WTC11 (cell line): Measurements from ENCODE around the gene CNOT9. TPM values are rescaled to one million over a fixed set of nuclear protein-coding genes. Genes with fewer than 3 reads are reported as not detected.

Experiments
- ATAC-seq: fragments of 200-7000 bp; cut with Tn5 transposase; 2 replicates; pipeline ENCODE4 v1.10.0; 2021; ENCODE audit warnings: mild to moderate bottlenecking, moderate library complexity
- CTCF ChIA-PET: fragments of 300-600 bp; sonication (Branson Sonifier 250); formaldehyde crosslinking; loops from one replicate; lab custom pipeline; 2021; ENCODE audit warnings: antibody characterized with exemption; lab: Charles Lee
- POLR2A ChIA-PET: fragments of 350-600 bp; sonication (Branson Sonifier 250); formaldehyde crosslinking; loops from one replicate; lab custom pipeline; 2021; ENCODE audit warnings: antibody characterized with exemption; lab: Charles Lee
- DNase-seq: peaks from one replicate; pipeline ENCODE4 v3.0.0; 2021; ENCODE audit warnings: low spot score
- H3K27ac Mint-ChIP-seq: 2 replicates; pipeline ENCODE4 v1.8.0; 2021; ENCODE audit warnings: mixed read lengths
- H3K27me3 Mint-ChIP-seq: 2 replicates; pipeline ENCODE4 v1.8.0; 2021; ENCODE audit warnings: low read depth, mild to moderate bottlenecking, moderate library complexity, mixed read lengths
- H3K36me3 Mint-ChIP-seq: 2 replicates; pipeline ENCODE4 v1.8.0; 2021; ENCODE audit warnings: mixed read lengths
- H3K4me1 Mint-ChIP-seq: 2 replicates; pipeline ENCODE4 v1.8.0; 2022; ENCODE audit warnings: mixed read lengths
- H3K4me3 Mint-ChIP-seq: 2 replicates; pipeline ENCODE4 v1.8.0; 2021; ENCODE audit warnings: mild to moderate bottlenecking, moderate library complexity, mixed read lengths
- H3K9me3 Mint-ChIP-seq: 2 replicates; pipeline ENCODE4 v1.8.0; 2021; ENCODE audit warnings: mixed read lengths
- CTCF ChIP-seq: fragments of 200-600 bp; IDR thresholded peaks from 2 replicates; pipeline ENCODE4 v1.8.0; 2022; ENCODE audit warnings: antibody characterized with exemption
- GTF2I ChIP-seq: fragments of 250-450 bp; sonication (Bioruptor Pico); conservative IDR thresholded peaks from 2 replicates; pipeline ENCODE4 v1.4.0; 2021; ENCODE audit warnings: mild to moderate bottlenecking
- HMGXB4 ChIP-seq: sonication (generic); formaldehyde crosslinking; IDR thresholded peaks from 2 replicates; pipeline ENCODE4 v1.8.1; 2023; ENCODE audit warnings: mild to moderate bottlenecking, moderate library complexity, missing genetic modification reagents
- JAZF1 ChIP-seq: fragments of 250-450 bp; sonication (Bioruptor Pico); IDR thresholded peaks from 2 replicates; pipeline ENCODE4 v1.9.0; 2021; ENCODE audit warnings: moderate library complexity, mild to moderate bottlenecking, inconsistent platforms
- MAX ChIP-seq: sonication (generic); formaldehyde crosslinking; IDR thresholded peaks from 2 replicates; pipeline ENCODE4 v1.8.0; 2022; ENCODE audit warnings: mild to moderate bottlenecking, missing genetic modification reagents
- MXD4 ChIP-seq: fragments of 250-450 bp; sonication (Bioruptor Pico); IDR thresholded peaks from 2 replicates; pipeline ENCODE4 v1.8.0; 2021; ENCODE audit warnings: mild to moderate bottlenecking, moderate library complexity, borderline replicate concordance
- NFATC4 ChIP-seq: fragments of 250-450 bp; sonication (Bioruptor Pico); IDR thresholded peaks from 2 replicates; pipeline ENCODE4 v1.9.0; 2021; ENCODE audit warnings: mild to moderate bottlenecking
- NFYB ChIP-seq: sonication (generic); formaldehyde crosslinking; conservative IDR thresholded peaks from 2 replicates; pipeline ENCODE4 v1.8.0; 2022; ENCODE audit warnings: low read depth, missing genetic modification reagents
- NR2C2 ChIP-seq: sonication (generic); formaldehyde crosslinking; IDR thresholded peaks from 2 replicates; pipeline ENCODE4 v1.8.0; 2022; ENCODE audit warnings: mild to moderate bottlenecking, missing genetic modification reagents
- RORB ChIP-seq: fragments of 250-450 bp; sonication (Bioruptor Pico); IDR thresholded peaks from 2 replicates; pipeline ENCODE4 v1.9.0; 2021; ENCODE audit warnings: mild to moderate bottlenecking
- ZNF219 ChIP-seq: sonication (generic); formaldehyde crosslinking; IDR thresholded peaks from 2 replicates; pipeline ENCODE4 v1.8.0; 2023; ENCODE audit warnings: missing genetic modification reagents, mild to moderate bottlenecking, borderline replicate concordance
- ZNF263 ChIP-seq: sonication (generic); formaldehyde crosslinking; IDR thresholded peaks from 2 replicates; pipeline ENCODE4 v1.8.1; 2022; ENCODE audit warnings: low read depth, mild to moderate bottlenecking, moderate library complexity, missing genetic modification reagents
- ZNF317 ChIP-seq: sonication (generic); formaldehyde crosslinking; IDR thresholded peaks from 2 replicates; pipeline ENCODE4 v1.8.1; 2023; ENCODE audit warnings: low read depth, mild to moderate bottlenecking, moderate library complexity, missing genetic modification reagents, borderline replicate concordance
- ZNF396 ChIP-seq: fragments of 250-450 bp; sonication (Bioruptor Pico); IDR thresholded peaks from 2 replicates; pipeline ENCODE4 v1.8.0; 2021; ENCODE audit warnings: mild to moderate bottlenecking, moderate library complexity, borderline replicate concordance
- ZNF423 ChIP-seq: fragments of 250-450 bp; sonication (Bioruptor Pico); IDR thresholded peaks from 2 replicates; pipeline ENCODE4 v2.1.2; 2022; ENCODE audit warnings: mild to moderate bottlenecking, moderate library complexity
- total RNA-seq: library from RNA; stranded (reverse); gene quantifications from 3 replicates; pipeline ENCODE4 v1.2.3, GENCODE V29; 2021
- TF ChIP-seq, protein P1 (sequence below): sonication (generic); formaldehyde crosslinking; IDR thresholded peaks from 2 replicates; pipeline ENCODE4 v1.8.1; 2023; ENCODE audit warnings: mild to moderate bottlenecking, missing genetic modification reagents, moderate library complexity
- TF ChIP-seq, protein P2 (sequence below): sonication (generic); formaldehyde crosslinking; IDR thresholded peaks from 2 replicates; pipeline ENCODE4 v1.8.1; 2022; ENCODE audit warnings: mild to moderate bottlenecking, missing genetic modification reagents, moderate library complexity, borderline replicate concordance
- TF ChIP-seq, protein P3 (sequence below): fragments of 250-450 bp; sonication (Bioruptor Pico); IDR thresholded peaks from 2 replicates; pipeline ENCODE4 v2.1.2; 2022; ENCODE audit warnings: mild to moderate bottlenecking, moderate library complexity

CNOT9 gene
- total RNA-seq, 1 experiment from 2014 or later = 62.6 TPM

DNA sequence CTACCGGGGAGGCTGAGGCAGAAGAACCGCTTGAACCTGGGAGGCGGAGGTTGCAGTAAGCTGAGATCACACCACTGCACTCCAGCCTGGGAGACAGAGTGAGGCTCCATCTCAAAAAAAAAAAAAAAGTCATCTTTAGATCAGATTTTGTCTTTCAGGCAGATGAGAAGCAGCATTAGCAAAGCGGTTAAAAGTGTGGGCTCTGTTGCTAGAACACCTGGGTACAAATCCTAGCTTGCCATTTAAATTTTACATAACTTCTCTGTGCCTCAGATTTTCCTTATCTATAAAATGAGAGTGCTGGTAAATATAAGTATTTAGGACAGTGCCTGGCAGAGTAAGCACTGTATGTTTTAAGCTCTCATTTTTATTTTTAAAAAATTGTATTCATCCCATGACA is 8.2 kb downstream of the CNOT9 start (continued):
- no peak for TF ChIP-seq MXD4 (CRISPR knock-in tag)
- TF ChIP-seq HMGXB4 (CRISPR knock-in tag) = no peak
- TF ChIP-seq JAZF1 (CRISPR knock-in tag) = no peak
- TF ChIP-seq, all 79 proteins: peak for 0

DNA sequence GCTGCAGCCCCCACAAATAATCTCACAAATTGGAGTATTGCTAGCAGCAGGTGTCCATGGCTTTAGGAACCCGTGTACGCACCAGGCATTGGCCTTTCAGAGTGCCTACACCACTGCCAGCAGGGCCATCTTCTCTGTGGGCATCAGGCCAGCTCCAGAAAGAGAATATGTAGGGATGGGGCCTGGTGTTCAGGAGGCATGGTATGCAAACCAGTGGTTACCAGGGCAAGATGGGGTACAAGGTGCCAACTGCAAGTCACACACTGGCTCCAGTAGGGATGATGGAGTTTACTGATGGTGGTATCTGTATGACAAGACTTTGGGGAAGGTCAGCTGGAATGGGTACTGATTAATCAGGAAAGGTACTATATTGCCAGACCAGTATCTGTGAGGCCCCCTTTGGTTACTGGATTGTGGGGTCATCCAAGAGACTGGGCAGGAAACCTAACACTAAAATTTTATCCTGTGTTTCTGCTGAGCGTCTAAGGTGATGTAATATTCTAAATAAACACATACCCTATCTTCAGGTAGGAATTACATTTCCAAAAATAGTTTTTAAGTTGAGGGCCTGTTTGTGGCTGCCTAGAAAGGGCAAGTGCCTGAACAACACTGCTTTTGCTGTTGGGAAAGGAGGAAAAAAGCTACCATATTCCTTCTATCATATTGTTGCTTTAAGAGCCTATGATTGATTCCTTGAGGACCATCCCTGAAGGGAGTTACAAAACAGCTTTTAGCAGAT is 9.0 kb downstream of the CNOT9 start:
- DNase-seq (no peak), ATAC-seq (no peak; the same call in 1 of the 2 replicates)
- Mint-ChIP-seq H3K4me1 (peaks cover 26% of the 10 kb centered on the region), H3K27me3 (no peaks in the 10 kb centered on the region), H3K4me3 (no peak overlapping the region), H3K36me3 (peaks cover 29% of the 10 kb centered on the region), H3K9me3 (no peaks in the 10 kb centered on the region), H3K27ac (no peak overlapping the region)
- TF ChIP-seq NFYB (CRISPR knock-in tag) = no peak
- TF ChIP-seq ZNF396 = no peak
- TF ChIP-seq ZNF263 (CRISPR knock-in tag) = no peak
- no peak for TF ChIP-seq ZNF317 (CRISPR knock-in tag)
- no peak for TF ChIP-seq RORB (CRISPR knock-in tag)
- TF ChIP-seq, protein P1, sequence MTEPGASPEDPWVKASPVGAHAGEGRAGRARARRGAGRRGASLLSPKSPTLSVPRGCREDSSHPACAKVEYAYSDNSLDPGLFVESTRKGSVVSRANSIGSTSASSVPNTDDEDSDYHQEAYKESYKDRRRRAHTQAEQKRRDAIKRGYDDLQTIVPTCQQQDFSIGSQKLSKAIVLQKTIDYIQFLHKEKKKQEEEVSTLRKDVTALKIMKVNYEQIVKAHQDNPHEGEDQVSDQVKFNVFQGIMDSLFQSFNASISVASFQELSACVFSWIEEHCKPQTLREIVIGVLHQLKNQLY (CRISPR knock-in tag) = no peak
- no peak for TF ChIP-seq NFATC4 (CRISPR knock-in tag)
- TF ChIP-seq, protein P2, sequence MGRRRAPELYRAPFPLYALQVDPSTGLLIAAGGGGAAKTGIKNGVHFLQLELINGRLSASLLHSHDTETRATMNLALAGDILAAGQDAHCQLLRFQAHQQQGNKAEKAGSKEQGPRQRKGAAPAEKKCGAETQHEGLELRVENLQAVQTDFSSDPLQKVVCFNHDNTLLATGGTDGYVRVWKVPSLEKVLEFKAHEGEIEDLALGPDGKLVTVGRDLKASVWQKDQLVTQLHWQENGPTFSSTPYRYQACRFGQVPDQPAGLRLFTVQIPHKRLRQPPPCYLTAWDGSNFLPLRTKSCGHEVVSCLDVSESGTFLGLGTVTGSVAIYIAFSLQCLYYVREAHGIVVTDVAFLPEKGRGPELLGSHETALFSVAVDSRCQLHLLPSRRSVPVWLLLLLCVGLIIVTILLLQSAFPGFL = no peak
- no peak for TF ChIP-seq JAZF1 (CRISPR knock-in tag)
- TF ChIP-seq, protein P3, sequence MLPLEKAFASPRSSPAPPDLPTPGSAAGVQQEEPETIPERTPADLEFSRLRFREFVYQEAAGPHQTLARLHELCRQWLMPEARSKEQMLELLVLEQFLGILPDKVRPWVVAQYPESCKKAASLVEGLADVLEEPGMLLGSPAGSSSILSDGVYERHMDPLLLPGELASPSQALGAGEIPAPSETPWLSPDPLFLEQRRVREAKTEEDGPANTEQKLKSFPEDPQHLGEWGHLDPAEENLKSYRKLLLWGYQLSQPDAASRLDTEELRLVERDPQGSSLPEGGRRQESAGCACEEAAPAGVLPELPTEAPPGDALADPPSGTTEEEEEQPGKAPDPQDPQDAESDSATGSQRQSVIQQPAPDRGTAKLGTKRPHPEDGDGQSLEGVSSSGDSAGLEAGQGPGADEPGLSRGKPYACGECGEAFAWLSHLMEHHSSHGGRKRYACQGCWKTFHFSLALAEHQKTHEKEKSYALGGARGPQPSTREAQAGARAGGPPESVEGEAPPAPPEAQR = no peak
- POLR2A ChIA-PET = interaction anchor here (0.7 kb wide), 1 partner anchor 12 kb away, joined by 3 read pairs; no protein-coding TSS in a partner anchor
- CTCF ChIA-PET = interaction anchor here (1.3 kb wide), 1 partner anchor 133 kb away, joined by 3 read pairs; no protein-coding TSS in a partner anchor

DNA sequence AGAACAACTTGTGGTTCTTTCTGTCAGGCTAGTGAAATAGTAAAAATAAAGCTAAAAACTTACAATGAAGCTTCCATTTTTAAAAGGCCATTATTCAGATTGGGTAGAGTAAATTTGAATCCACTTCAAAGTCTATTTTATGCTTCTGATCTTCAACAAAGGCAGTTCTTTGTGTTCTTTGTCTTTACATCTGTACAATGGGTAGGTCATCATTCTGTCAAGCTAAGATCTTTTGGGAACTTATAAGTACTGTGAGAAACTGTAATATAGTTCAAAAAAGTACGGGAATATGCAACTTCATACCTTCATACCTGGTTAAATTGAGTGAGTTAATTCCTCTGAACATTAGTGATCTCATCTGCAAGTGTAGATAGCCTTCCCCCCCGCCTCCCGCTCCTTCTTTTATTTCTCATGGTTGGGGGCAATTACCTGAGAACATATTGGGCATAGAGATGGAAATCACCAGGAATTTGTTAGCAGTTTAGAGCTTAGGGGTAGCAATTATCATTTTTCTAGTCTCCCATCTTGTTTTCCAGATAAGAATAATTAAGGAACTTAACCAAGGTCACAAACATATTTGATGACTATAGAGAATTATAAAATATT is 9.7 kb downstream of the CNOT9 start:
- no peaks in the 10 kb centered on the region for H3K9me3 Mint-ChIP-seq
- POLR2A ChIA-PET = no interaction called here
- H3K4me3 Mint-ChIP-seq = no peak overlapping the region
- no peaks in the 10 kb centered on the region for H3K27me3 Mint-ChIP-seq
- ATAC-seq (peak; percentile 51; the same call in 1 of the 2 replicates), DNase-seq (no peak)
- peaks cover 26% of the 10 kb centered on the region for H3K4me1 Mint-ChIP-seq
- CTCF ChIA-PET = no interaction called here
- peak overlapping the region; percentile 6; the same call in 1 of the 2 replicates for H3K27ac Mint-ChIP-seq
- peaks cover 34% of the 10 kb centered on the region for H3K36me3 Mint-ChIP-seq
- TF ChIP-seq MAX (no peak), ZNF219 (CRISPR knock-in tag) (no peak), NR2C2 (CRISPR knock-in tag) (no peak), GTF2I (0 out of 2 replicates have a peak, but pooled peaks have one; percentile 51), CTCF (no peak), ZNF423 (CRISPR knock-in tag) (no peak)
- TF ChIP-seq, all 79 proteins: peak for 1
